Panc1 (cell line): Measurements from ENCODE around the gene CUX1. TPM values are rescaled to one million over a fixed set of nuclear protein-coding genes. Genes with fewer than 3 reads are reported as not detected.

Source experiments
- ATAC-seq: fragments of 200-7000 bp; cut with Tn5 transposase; 2 replicates; pipeline ENCODE4 v1.9.1; 2020; ENCODE audit warnings: mild to moderate bottlenecking, moderate library complexity
- BruUV-seq: library from RNA; stranded (reverse); fragments of 400-500 nt; replicated peaks from 2 replicates; lab custom pipeline; 2021; lab: Mats Ljungman, UMichigan
- CTCF ChIA-PET: fragments of 300-600 bp; sonication (Branson Sonifier 250); formaldehyde crosslinking; loops from one replicate; lab custom pipeline; 2022; ENCODE audit warnings: antibody characterized with exemption; lab: Charles Lee
- POLR2A ChIA-PET: fragments of 300-600 bp; sonication (Branson Sonifier 250); formaldehyde crosslinking; loops from one replicate; lab custom pipeline; 2022; ENCODE audit warnings: antibody characterized with exemption; lab: Charles Lee
- DNase-seq: peaks from one replicate; pipeline ENCODE4 v3.0.0-alpha.2; 2010; ENCODE audit warnings: low read depth, low spot score
- H3K27ac ChIP-seq: 2 replicates; pipeline ENCODE4 v1.5.1; 2011; ENCODE audit warnings: mild to moderate bottlenecking, low read length, inconsistent platforms
- H3K27me3 ChIP-seq: fragments of 200-500 bp; sonication (Bioruptor generic); 2 replicates; pipeline ENCODE4 v1.6.0; 2014; ENCODE audit warnings: low read length, inconsistent platforms; ENCODE audit not compliant: control insufficient read depth, insufficient read depth
- H3K36me3 ChIP-seq: fragments of 200-500 bp; sonication (Bioruptor generic); 2 replicates; pipeline ENCODE4 v1.5.1; 2014; ENCODE audit warnings: inconsistent platforms, mild to moderate bottlenecking, low read length, moderate library complexity; ENCODE audit not compliant: control insufficient read depth, insufficient read depth
- H3K4me1 ChIP-seq: 2 replicates; pipeline ENCODE4 v1.5.1; 2011; ENCODE audit warnings: inconsistent platforms, mild to moderate bottlenecking, low read length, moderate library complexity; ENCODE audit not compliant: control insufficient read depth, insufficient read depth
- H3K4me3 ChIP-seq, 2 experiments: 2 replicates each; pipeline ENCODE4 v1.5.1; 2011 to 2012; ENCODE audit warnings: low read depth in 2 of 2, low read length in 2 of 2, mild to moderate bottlenecking in 2 of 2, inconsistent platforms in 1 of 2, moderate library complexity in 1 of 2
- H3K9me3 ChIP-seq: fragments of 200-500 bp; sonication (Bioruptor generic); 2 replicates; pipeline ENCODE4 v1.5.1; 2014; ENCODE audit warnings: low read depth, mild to moderate bottlenecking, inconsistent platforms, low read length, moderate library complexity; ENCODE audit not compliant: control insufficient read depth, insufficient read depth
- CTCF ChIP-seq: fragments of 450-650 bp; IDR thresholded peaks from 2 replicates; pipeline ENCODE4 v1.5.1; 2017; ENCODE audit warnings: mild to moderate bottlenecking
- POLR2AphosphoS5 ChIP-seq: IDR thresholded peaks from 2 replicates; pipeline ENCODE4 v1.6.1; 2012; ENCODE audit warnings: mild to moderate bottlenecking, low read depth, low read length, moderate library complexity
- REST ChIP-seq, 2 experiments: IDR thresholded peaks; 2 replicates each; pipeline ENCODE4 v1.6.1; 2011 to 2012; ENCODE audit warnings: low read depth in 2 of 2, control low read depth in 1 of 2, low read length in 1 of 2, mild to moderate bottlenecking in 1 of 2, moderate library complexity in 1 of 2; ENCODE audit not compliant: insufficient read depth in 1 of 2
- SIN3A ChIP-seq: IDR thresholded peaks from 2 replicates; pipeline ENCODE4 v1.6.1; 2012; ENCODE audit warnings: low read depth, mild to moderate bottlenecking, low read length, moderate library complexity, borderline replicate concordance; ENCODE audit not compliant: insufficient read depth
- TCF7L2 ChIP-seq: IDR thresholded peaks from 2 replicates; pipeline ENCODE4 v1.6.1; 2011; ENCODE audit warnings: mild to moderate bottlenecking, low read depth, low read length, inconsistent platforms
- in situ Hi-C: cut with HindIII; loops from 2 replicates; pipeline ENCODE4 v1.10.0; 2016; ENCODE audit warnings: low sequenced_read_pairs, low pct_unique_long_range_greater_than_20kb
- intact Hi-C: fragments of 100-400 bp; cut with micrococcal nuclease; formaldehyde crosslinking; loops from one replicate; pipeline ENCODE4 v1.10.0; 2022; ENCODE audit not compliant: unreplicated experiment
- total RNA-seq: library from RNA; stranded (reverse); gene quantifications from one replicate; pipeline ENCODE4 v1.2.1, GENCODE V29; 2021; ENCODE audit not compliant: unreplicated experiment

The CUX1 gene
- total RNA-seq, 1 experiment from 2014 or later, result 50.9 TPM

GRCh38 chr7:102253973-102254370 lies 436.5 kb downstream of the CUX1 start:
- ATAC-seq (no peak), DNase-seq (no peak)
- H3K36me3 ChIP-seq, result peaks cover 2% of the 10 kb centered on the region; the same call in 1 of the 2 replicates
- ChIA-PET CTCF (interaction anchor here (0.6 kb wide), 1 partner anchor 397 kb away, joined by 3 read pairs; no protein-coding TSS in a partner anchor), POLR2A (no interaction called here)
- no peak overlapping the region for H3K27ac ChIP-seq
- no peaks in the 10 kb centered on the region for H3K9me3 ChIP-seq
- BruUV-seq, result no TSS peak
- TF ChIP-seq TCF7L2 (no peak), REST (IDR thresholded peaks at IDR 0.05; ENCODE audit: insufficient read depth in 1 of 2, low read depth in 2 of 2, low read length in 1 of 2) (no peak), POLR2AphosphoS5 (no peak), SIN3A (no peak), CTCF (no peak)
- in situ Hi-C loops (no loop called here), intact Hi-C loops (no loop called here)
- H3K4me3 ChIP-seq, result no peak overlapping the region
- H3K27me3 ChIP-seq, result no peaks in the 10 kb centered on the region
- H3K4me1 ChIP-seq, result no peaks in the 10 kb centered on the region

GRCh38 chr7:102254521-102254920 lies 437.1 kb downstream of the CUX1 start:
- TF ChIP-seq REST (IDR thresholded peaks at IDR 0.05; ENCODE audit: insufficient read depth in 1 of 2, low read depth in 2 of 2, low read length in 1 of 2) (no peak), SIN3A (no peak), CTCF (no peak), TCF7L2 (no peak), POLR2AphosphoS5 (no peak)
- H3K9me3 ChIP-seq, result no peaks in the 10 kb centered on the region

More at GRCh38 chr7:102254521-102254920, 437.1 kb downstream of the CUX1 start:
- H3K36me3 ChIP-seq, result no peaks in the 10 kb centered on the region
- ChIA-PET CTCF (interaction anchor here (0.6 kb wide), 1 partner anchor 397 kb away, joined by 3 read pairs; no protein-coding TSS in a partner anchor), POLR2A (no interaction called here)
- ATAC-seq, result no peak
- DNase-seq, result no peak
- in situ Hi-C loops, result no loop called here
- no TSS peak for BruUV-seq
- no peaks in the 10 kb centered on the region for H3K27me3 ChIP-seq
- intact Hi-C loops, result no loop called here
- H3K27ac ChIP-seq, result no peak overlapping the region
- H3K4me1 ChIP-seq, result no peaks in the 10 kb centered on the region
- H3K4me3 ChIP-seq, result no peak overlapping the region
